Measurements from ENCODE around the gene UBTF.

DNA sequence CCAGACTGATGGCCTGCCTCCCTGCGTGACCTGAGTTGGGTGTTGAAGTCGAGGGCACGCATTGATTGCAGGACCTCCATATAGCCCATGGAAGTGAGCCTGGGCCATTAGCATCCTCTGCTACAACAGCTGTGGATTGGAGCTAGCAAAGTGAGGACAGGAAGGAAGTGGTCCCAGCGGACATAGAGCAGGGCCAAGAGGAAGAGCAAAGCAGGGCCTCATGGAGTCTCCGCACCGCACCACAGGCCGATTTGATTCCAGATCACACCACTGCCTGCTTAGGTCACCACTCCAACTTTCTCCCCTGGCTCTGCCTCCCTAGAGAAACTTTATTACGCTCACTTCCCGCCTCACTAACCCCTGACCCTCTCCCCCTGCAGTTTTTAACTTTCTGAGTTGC lies 10.7 kb upstream of the UBTF start:
- TF ChIP-seq, protein P1, sequence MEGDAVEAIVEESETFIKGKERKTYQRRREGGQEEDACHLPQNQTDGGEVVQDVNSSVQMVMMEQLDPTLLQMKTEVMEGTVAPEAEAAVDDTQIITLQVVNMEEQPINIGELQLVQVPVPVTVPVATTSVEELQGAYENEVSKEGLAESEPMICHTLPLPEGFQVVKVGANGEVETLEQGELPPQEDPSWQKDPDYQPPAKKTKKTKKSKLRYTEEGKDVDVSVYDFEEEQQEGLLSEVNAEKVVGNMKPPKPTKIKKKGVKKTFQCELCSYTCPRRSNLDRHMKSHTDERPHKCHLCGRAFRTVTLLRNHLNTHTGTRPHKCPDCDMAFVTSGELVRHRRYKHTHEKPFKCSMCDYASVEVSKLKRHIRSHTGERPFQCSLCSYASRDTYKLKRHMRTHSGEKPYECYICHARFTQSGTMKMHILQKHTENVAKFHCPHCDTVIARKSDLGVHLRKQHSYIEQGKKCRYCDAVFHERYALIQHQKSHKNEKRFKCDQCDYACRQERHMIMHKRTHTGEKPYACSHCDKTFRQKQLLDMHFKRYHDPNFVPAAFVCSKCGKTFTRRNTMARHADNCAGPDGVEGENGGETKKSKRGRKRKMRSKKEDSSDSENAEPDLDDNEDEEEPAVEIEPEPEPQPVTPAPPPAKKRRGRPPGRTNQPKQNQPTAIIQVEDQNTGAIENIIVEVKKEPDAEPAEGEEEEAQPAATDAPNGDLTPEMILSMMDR (IDR thresholded peaks at IDR 0.05; ENCODE audit: borderline replicate concordance, extremely low read depth, low read length, poor library complexity, severe bottlenecking): no peak
- no peak for TF ChIP-seq EZH2 (IDR thresholded peaks at IDR 0.05; ENCODE audit: borderline replicate concordance, low read depth, low read length, severe bottlenecking)

All from DND-41 (cell line).